K562 (cell line): Measurements from ENCODE around the gene WDR54. TPM values are rescaled to one million over a fixed set of nuclear protein-coding genes. Genes with fewer than 3 reads are reported as not detected.

Experiments used
- CBX3 ChIP-seq, 2 experiments: IDR thresholded peaks; 1 replicate in 1 of 2; 2 replicates in 1 of 2; pipeline ENCODE4 v1.6.1; 2012; ENCODE audit warnings: inconsistent platforms in 2 of 2, low read length in 2 of 2, borderline replicate concordance in 1 of 2, control low read depth in 1 of 2
- CBX5 ChIP-seq: IDR thresholded peaks from 2 replicates; pipeline ENCODE4 v1.6.1; 2014; ENCODE audit warnings: low read depth, borderline replicate concordance
- EWSR1 ChIP-seq: fragments of 450-650 bp; IDR thresholded peaks from 2 replicates; pipeline ENCODE4 v1.6.1; 2018; ENCODE audit warnings: borderline replicate concordance, mild to moderate bottlenecking, low read depth, moderate library complexity; ENCODE audit not compliant: partially characterized antibody
- KAT8 ChIP-seq: fragments of 450-650 bp; IDR thresholded peaks from 2 replicates; pipeline ENCODE4 v1.6.1; 2016; ENCODE audit warnings: low read depth, mild to moderate bottlenecking
- KLF16 ChIP-seq: IDR thresholded peaks from 2 replicates; pipeline ENCODE4 v1.6.1; 2016; ENCODE audit warnings: antibody characterized with exemption
- LEF1 ChIP-seq: fragments of 450-650 bp; IDR thresholded peaks from 2 replicates; pipeline ENCODE4 v1.6.1; 2016; ENCODE audit warnings: mild to moderate bottlenecking
- MYNN ChIP-seq, 2 experiments: sonication (generic); formaldehyde crosslinking in 1 of 2; IDR thresholded peaks; 2 replicates each; pipeline versions ENCODE4 v1.5.0 to v1.6.1; 2016 to 2020; ENCODE audit warnings: antibody characterized with exemption in 1 of 2, missing genetic modification reagents in 1 of 2
- NFIC ChIP-seq: fragments of 450-650 bp; IDR thresholded peaks from 2 replicates; pipeline ENCODE4 v1.6.1; 2017; ENCODE audit warnings: mild to moderate bottlenecking, inconsistent platforms
- POLR2G ChIP-seq: fragments of 200-400 bp; formaldehyde crosslinking; IDR thresholded peaks from 2 replicates; pipeline ENCODE4 v1.6.1; 2017; ENCODE audit warnings: low read depth, mild to moderate bottlenecking, antibody characterized with exemption, low read length, moderate library complexity
- PPARD ChIP-seq: fragments of 250-450 bp; sonication (Bioruptor Pico); IDR thresholded peaks from 2 replicates; pipeline ENCODE4 v1.8.0; 2022; ENCODE audit warnings: inconsistent platforms, mild to moderate bottlenecking, moderate library complexity
- SAFB2 ChIP-seq: fragments of 200-400 bp; formaldehyde crosslinking; IDR thresholded peaks from 2 replicates; pipeline ENCODE4 v1.6.1; 2018; ENCODE audit warnings: borderline replicate concordance, low read length, low read depth, moderate library complexity; ENCODE audit not compliant: severe bottlenecking
- SIN3A ChIP-seq, 2 experiments: fragments of 150-350 bp in 1 of 2; IDR thresholded peaks; 2 replicates each; pipeline ENCODE4 v1.6.1; 2011 to 2016; ENCODE audit warnings: borderline replicate concordance in 2 of 2, low read depth in 2 of 2, low read length in 2 of 2, mild to moderate bottlenecking in 2 of 2, moderate library complexity in 2 of 2; ENCODE audit not compliant: control insufficient read depth in 1 of 2
- polyA plus RNA-seq, 8 experiments: library from polyadenylated mRNA; depleted of rRNA in 4 of 8; stranded (reverse) in 5 of 8; unstranded in 3 of 8; fragments of >200 nt; fragmentation: Nextera tagmentation in 2 of 8; fragmentation: Illumina TruSeq in 1 of 8; extraction: Ambion mirVana in 2 of 8; extraction: Trizol in 1 of 8; gene quantifications; 2 replicates each; pipeline versions ENCODE4 v1.2.1 to v1.2.3, GENCODE V29; 2011 to 2014; ENCODE audit warnings: inconsistent platforms in 1 of 8, missing spikeins in 1 of 8
- total RNA-seq, 7 experiments: library from RNA; depleted of rRNA in 6 of 7; stranded (reverse); fragments of >200 nt in 6 of 7; fragmentation: Illumina TruSeq in 2 of 7; extraction: Trizol in 2 of 7; gene quantifications; 2 replicates each; pipeline versions ENCODE4 v1.2.1 to v1.2.3, GENCODE V29; 2011 to 2021; ENCODE audit warnings: low replicate concordance in 1 of 7
- TF ChIP-seq, protein P1 (sequence below): sonication (generic); formaldehyde crosslinking; IDR thresholded peaks from 2 replicates; pipeline ENCODE4 v1.8.0; 2023; ENCODE audit warnings: mild to moderate bottlenecking, missing genetic modification reagents
- TF ChIP-seq, protein P2 (sequence below): fragments of 450-650 bp; IDR thresholded peaks from 2 replicates; pipeline ENCODE4 v1.6.1; 2017; ENCODE audit warnings: antibody characterized with exemption, mild to moderate bottlenecking
- TF ChIP-seq, protein P3 (sequence below): fragments of 250-450 bp; sonication (Bioruptor Pico); IDR thresholded peaks from 2 replicates; pipeline ENCODE4 v1.6.1; 2021; ENCODE audit warnings: mild to moderate bottlenecking
- TF ChIP-seq, protein P4 (sequence below): fragments of 450-650 bp; IDR thresholded peaks from 2 replicates; pipeline ENCODE4 v1.6.1; 2017; ENCODE audit warnings: antibody characterized with exemption

Gene WDR54
- total and polyA plus RNA-seq, 9 of the 15 experiments (the other 6 are each of a cell fraction or from before 2014, with no cell fraction given): 5.2 to 15.2 (median 7.4) TPM

DNA sequence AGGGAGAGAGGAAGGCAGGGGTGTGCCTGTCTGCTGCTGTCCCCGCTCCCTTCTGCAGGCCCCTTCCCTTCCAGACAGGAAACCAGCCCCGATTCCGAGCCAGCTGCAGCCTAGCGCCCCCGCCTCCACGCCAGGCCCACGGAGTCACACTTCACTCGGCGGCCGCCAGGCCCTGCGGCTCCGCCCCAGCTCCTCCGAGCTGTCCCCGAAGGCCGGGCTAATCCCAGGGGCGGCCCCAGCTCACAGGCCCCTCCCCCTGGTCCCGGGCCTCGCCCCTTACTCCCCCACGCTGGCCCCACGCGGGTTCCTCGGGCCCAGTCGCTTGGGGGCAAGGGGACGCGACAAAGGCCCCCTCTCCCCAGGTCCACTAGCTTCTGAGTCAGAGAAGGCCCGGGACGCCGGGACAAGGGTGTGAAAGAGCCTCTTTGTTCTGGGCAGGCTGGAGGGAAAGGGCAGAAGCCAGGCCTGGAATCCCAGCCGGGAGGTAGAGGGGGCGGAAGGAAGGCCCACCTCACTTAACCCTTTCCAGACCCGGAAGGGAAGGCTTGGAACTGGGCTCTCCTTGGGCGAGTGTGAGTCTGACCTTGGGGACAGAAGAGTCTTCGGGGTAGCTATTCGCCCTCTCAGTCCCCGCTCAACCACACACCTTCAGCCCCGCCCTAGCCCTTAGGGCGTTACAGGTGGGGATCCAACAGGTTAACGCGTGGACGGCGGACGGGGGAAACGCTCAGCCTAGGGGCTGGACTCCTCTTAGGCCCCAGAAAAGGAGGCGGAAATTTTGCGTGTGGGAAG lies 19.0 kb downstream of the WDR54 start (continued):
- TF ChIP-seq LEF1 (no peak), KAT8 (no peak), SIN3A (IDR thresholded peaks at IDR 0.05; ENCODE audit: borderline replicate concordance in 2 of 2, control insufficient read depth in 1 of 2, low read depth in 2 of 2, low read length in 2 of 2) (0 out of 4 replicates have a peak, but pooled peaks of 1 of the 2 experiments have one; percentile 14), PPARD (CRISPR knock-in tag) (no peak), CBX5 (no peak), MYNN (IDR thresholded peaks at IDR 0.05) (no peak), MYNN (CRISPR knock-in tag; IDR thresholded peaks at IDR 0.05) (no peak), EWSR1 (no peak), CBX3 (IDR thresholded peaks at IDR 0.05; ENCODE audit: borderline replicate concordance in 1 of 2, low read length in 2 of 2) (no peak), POLR2G (peak; percentile 90), NFIC (peak; percentile 39), KLF16 (peak; percentile 15; the same call in 1 of the 2 replicates), SAFB2 (no peak)
- TF ChIP-seq, protein P1, sequence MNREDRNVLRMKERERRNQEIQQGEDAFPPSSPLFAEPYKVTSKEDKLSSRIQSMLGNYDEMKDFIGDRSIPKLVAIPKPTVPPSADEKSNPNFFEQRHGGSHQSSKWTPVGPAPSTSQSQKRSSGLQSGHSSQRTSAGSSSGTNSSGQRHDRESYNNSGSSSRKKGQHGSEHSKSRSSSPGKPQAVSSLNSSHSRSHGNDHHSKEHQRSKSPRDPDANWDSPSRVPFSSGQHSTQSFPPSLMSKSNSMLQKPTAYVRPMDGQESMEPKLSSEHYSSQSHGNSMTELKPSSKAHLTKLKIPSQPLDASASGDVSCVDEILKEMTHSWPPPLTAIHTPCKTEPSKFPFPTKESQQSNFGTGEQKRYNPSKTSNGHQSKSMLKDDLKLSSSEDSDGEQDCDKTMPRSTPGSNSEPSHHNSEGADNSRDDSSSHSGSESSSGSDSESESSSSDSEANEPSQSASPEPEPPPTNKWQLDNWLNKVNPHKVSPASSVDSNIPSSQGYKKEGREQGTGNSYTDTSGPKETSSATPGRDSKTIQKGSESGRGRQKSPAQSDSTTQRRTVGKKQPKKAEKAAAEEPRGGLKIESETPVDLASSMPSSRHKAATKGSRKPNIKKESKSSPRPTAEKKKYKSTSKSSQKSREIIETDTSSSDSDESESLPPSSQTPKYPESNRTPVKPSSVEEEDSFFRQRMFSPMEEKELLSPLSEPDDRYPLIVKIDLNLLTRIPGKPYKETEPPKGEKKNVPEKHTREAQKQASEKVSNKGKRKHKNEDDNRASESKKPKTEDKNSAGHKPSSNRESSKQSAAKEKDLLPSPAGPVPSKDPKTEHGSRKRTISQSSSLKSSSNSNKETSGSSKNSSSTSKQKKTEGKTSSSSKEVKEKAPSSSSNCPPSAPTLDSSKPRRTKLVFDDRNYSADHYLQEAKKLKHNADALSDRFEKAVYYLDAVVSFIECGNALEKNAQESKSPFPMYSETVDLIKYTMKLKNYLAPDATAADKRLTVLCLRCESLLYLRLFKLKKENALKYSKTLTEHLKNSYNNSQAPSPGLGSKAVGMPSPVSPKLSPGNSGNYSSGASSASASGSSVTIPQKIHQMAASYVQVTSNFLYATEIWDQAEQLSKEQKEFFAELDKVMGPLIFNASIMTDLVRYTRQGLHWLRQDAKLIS (CRISPR knock-in tag): no peak
- TF ChIP-seq, protein P2, sequence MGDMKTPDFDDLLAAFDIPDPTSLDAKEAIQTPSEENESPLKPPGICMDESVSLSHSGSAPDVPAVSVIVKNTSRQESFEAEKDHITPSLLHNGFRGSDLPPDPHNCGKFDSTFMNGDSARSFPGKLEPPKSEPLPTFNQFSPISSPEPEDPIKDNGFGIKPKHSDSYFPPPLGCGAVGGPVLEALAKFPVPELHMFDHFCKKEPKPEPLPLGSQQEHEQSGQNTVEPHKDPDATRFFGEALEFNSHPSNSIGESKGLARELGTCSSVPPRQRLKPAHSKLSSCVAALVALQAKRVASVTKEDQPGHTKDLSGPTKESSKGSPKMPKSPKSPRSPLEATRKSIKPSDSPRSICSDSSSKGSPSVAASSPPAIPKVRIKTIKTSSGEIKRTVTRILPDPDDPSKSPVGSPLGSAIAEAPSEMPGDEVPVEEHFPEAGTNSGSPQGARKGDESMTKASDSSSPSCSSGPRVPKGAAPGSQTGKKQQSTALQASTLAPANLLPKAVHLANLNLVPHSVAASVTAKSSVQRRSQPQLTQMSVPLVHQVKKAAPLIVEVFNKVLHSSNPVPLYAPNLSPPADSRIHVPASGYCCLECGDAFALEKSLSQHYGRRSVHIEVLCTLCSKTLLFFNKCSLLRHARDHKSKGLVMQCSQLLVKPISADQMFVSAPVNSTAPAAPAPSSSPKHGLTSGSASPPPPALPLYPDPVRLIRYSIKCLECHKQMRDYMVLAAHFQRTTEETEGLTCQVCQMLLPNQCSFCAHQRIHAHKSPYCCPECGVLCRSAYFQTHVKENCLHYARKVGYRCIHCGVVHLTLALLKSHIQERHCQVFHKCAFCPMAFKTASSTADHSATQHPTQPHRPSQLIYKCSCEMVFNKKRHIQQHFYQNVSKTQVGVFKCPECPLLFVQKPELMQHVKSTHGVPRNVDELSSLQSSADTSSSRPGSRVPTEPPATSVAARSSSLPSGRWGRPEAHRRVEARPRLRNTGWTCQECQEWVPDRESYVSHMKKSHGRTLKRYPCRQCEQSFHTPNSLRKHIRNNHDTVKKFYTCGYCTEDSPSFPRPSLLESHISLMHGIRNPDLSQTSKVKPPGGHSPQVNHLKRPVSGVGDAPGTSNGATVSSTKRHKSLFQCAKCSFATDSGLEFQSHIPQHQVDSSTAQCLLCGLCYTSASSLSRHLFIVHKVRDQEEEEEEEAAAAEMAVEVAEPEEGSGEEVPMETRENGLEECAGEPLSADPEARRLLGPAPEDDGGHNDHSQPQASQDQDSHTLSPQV: 0 out of 2 replicates have a peak, but pooled peaks have one; percentile 68
- TF ChIP-seq, protein P3, sequence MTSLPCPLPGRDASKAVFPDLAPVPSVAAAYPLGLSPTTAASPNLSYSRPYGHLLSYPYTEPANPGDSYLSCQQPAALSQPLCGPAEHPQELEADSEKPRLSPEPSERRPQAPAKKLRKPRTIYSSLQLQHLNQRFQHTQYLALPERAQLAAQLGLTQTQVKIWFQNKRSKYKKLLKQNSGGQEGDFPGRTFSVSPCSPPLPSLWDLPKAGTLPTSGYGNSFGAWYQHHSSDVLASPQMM (CRISPR knock-in tag): no peak
- TF ChIP-seq, protein P4, sequence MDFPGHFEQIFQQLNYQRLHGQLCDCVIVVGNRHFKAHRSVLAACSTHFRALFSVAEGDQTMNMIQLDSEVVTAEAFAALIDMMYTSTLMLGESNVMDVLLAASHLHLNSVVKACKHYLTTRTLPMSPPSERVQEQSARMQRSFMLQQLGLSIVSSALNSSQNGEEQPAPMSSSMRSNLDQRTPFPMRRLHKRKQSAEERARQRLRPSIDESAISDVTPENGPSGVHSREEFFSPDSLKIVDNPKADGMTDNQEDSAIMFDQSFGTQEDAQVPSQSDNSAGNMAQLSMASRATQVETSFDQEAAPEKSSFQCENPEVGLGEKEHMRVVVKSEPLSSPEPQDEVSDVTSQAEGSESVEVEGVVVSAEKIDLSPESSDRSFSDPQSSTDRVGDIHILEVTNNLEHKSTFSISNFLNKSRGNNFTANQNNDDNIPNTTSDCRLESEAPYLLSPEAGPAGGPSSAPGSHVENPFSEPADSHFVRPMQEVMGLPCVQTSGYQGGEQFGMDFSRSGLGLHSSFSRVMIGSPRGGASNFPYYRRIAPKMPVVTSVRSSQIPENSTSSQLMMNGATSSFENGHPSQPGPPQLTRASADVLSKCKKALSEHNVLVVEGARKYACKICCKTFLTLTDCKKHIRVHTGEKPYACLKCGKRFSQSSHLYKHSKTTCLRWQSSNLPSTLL: no peak
